D721Med (cell line): ENCODE results near the gene PET100.

Experiments
- DNase-seq: peaks from one replicate; pipeline ENCODE4 v3.0.0; 2011; ENCODE audit warnings: low spot score; ENCODE audit not compliant: insufficient read length
- FAIRE-seq: peaks from 2 replicates; lab custom pipeline; 2011; peaks lifted over from hg19 to GRCh38; lab: Jason Lieb, UNC
- TF ChIP-seq, protein P1 (sequence below): IDR thresholded peaks from 2 replicates; pipeline ENCODE4 v1.5.1; 2012; ENCODE audit warnings: mild to moderate bottlenecking, control low read depth; ENCODE audit not compliant: insufficient read depth; ENCODE audit errors: missing control alignments

The PET100 gene

DNA sequence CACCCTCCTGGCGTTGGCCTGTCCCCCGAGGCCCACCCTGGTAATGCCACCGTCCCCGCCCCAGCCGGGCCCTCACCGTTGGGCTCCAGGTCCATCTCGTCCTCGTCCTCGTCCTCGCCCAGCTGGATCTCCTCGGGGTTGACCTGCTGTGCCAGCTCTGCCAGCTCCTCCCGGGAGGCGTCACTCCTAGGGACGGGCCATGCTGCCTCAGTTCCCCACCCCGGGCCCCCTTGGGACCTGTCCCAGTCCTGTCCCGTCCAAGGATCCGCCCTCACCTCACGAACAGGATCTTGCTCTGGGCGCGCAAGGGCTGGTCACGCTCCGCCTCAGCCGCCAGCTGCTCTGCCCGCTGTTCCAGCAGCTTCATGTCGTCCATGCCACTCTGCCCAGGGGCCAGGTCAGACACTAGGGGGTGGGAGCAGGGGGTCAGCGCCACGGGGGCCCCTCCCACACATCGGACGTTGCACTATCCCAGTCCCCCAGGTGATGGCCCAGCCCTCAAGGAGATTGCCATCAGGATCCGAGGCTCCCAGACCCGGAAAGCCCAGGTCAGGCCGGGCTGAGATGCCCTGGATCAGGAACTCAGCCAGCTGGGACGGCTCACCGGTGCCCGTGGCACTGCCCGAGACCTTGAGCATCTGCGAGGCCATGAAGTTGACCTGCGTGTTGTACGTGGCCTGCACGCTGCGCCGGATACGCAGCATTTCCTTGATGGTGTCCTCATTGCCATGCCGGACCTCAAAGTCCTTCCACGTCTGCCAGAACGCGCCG is 9.7 kb upstream of the PET100 start:
- TF ChIP-seq, protein P1, sequence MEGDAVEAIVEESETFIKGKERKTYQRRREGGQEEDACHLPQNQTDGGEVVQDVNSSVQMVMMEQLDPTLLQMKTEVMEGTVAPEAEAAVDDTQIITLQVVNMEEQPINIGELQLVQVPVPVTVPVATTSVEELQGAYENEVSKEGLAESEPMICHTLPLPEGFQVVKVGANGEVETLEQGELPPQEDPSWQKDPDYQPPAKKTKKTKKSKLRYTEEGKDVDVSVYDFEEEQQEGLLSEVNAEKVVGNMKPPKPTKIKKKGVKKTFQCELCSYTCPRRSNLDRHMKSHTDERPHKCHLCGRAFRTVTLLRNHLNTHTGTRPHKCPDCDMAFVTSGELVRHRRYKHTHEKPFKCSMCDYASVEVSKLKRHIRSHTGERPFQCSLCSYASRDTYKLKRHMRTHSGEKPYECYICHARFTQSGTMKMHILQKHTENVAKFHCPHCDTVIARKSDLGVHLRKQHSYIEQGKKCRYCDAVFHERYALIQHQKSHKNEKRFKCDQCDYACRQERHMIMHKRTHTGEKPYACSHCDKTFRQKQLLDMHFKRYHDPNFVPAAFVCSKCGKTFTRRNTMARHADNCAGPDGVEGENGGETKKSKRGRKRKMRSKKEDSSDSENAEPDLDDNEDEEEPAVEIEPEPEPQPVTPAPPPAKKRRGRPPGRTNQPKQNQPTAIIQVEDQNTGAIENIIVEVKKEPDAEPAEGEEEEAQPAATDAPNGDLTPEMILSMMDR = no peak
- DNase-seq (no peak), FAIRE-seq (no peak)

DNA sequence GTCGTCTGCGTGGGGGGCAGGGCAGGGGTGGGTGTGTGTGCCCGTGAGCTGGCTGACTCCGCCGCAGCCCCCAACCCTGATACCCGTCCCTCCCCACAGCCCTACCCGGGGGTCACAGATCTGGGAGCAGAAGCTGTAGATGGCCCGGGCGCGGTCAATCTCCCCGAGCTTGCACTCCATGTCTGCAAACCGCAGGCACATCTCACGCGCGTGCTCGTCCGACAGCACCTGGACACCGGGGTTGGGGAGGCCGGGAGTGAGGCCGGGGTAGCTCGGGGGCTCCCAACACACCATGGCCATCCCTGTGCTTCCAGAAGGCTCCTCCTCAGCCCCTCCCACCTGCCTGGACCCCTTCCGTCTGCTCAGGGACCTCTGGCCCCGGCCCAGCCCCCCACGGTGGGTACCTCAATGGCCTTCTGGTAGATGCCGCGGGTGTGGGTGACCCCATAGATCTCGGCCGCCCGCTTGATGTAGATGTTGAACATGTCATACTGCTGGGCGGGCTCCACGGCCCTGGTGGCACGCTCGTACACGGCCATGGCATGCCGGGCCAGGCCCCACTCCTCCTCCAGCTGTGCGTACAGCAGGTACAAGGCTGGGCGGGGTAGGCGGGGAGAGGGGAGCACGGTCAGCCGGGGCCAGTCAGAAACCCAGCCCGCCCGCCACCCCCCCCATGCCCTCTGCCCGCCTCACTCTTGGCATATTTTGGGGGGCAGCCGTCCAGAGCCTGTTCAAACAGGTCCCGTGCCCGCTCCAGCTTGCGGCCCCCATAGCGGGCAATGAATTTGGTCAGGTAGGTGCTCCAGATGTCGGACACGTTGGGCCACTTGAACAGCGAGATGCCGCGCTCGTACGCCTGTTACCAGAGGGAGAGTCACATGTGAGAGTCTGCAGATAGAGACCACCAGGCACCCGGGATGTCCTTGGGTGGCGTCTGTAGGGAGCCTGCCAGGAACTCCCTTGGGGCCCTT is 8.9 kb upstream of the PET100 start:
- DNase-seq (no peak), FAIRE-seq (no peak)
- TF ChIP-seq, protein P1 = no peak

DNA sequence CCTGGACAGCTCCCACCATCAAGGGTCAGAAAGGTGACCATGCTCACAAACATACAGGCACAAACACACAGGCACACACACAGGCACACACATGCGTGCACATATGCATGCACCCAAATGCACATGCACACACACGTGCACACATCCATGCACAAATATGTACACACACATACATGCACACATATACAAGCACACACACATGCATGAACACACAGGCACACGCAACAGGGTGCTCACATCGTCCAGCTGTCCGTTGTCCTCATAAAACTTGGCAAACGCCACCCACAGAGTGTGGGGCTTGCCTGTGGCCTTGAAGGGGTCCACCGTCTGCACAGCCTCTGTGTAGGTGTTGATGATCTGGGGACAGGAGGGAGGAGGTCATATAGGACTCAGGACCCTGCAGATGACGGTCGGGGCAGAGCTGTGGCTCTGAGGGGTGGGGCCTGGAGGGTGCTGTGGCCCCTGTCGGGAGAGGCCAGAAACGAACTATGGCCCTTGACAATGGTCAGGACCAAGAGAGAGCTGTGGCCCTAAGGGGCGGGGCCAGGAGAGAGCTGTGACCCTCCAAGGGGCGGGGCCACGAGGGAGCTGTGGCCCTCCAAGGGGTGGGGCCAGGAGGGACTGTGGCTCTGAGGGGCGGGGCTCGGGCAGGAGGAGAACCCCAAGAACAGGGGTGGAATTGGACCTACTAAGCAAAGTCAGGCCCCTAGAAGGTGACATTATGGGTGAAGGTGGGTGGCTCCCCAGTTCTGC is 6.5 kb upstream of the PET100 start:
- FAIRE-seq (no peak), DNase-seq (no peak)
- TF ChIP-seq, protein P1 = no peak

DNA sequence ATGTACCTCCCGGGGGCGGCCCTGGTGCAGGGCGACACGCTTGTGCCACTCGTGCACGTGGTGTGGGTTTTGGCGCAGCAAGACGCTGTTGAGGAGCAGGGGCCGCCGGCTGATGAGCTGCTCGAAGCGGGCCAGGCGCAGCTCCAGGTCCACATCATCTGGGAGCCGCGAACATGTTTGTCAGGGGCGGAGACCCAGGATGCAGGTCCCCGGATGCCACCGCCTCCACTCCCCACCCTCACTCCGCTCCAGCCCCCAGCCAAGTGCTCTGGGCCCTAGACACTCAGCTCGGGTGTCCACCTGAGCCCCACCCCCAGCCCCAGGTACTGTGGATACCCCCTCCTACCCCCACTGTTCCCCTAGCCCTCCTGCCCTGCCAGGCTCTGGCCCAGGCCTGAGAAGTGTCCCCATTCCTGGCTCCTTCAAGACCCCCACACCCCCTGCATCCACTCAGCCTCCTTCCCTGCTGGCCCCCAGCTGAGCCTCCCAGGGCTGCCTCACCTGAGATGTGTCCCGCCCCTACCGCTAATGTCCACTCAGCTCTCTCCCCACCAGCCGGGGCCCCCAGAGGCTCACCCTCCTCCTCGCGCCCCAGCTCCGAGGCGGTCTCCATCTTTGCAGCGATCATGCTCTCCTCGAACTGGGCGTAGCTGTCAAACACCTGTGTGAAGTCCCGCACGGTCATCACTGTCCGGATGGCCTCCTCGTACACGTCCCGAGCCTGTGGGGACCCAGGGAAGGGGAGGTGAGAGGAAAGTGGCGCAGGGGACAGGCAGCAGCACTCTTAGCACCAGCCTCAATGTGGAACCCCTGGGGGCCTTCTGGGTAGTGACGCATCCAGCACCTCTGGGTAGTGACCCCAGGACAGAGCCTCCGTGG is 5.6 kb upstream of the PET100 start:
- DNase-seq (no peak), FAIRE-seq (no peak)
- TF ChIP-seq, protein P1 = no peak

DNA sequence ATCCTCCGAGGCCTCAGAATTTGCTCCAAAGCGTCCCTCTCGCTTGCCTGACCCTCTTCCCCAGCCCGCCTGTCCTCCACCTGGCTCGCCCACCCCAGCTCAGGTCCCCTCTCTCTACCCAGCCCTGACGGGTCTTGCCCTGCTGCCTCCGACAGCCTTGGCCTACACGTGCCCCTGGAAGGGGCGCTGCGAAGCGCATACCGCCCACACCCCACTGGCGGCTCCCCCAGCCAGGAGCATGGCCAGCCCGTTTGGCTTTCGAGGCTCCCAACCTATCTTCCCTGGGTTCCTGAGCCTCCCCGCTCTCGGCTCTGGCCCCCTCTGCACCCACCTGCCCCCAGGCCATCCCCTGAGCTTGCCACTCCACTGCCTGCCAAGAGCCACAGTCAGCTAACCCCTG is 4.8 kb upstream of the PET100 start:
- FAIRE-seq (no peak), DNase-seq (no peak)
- TF ChIP-seq, protein P1 = no peak

DNA sequence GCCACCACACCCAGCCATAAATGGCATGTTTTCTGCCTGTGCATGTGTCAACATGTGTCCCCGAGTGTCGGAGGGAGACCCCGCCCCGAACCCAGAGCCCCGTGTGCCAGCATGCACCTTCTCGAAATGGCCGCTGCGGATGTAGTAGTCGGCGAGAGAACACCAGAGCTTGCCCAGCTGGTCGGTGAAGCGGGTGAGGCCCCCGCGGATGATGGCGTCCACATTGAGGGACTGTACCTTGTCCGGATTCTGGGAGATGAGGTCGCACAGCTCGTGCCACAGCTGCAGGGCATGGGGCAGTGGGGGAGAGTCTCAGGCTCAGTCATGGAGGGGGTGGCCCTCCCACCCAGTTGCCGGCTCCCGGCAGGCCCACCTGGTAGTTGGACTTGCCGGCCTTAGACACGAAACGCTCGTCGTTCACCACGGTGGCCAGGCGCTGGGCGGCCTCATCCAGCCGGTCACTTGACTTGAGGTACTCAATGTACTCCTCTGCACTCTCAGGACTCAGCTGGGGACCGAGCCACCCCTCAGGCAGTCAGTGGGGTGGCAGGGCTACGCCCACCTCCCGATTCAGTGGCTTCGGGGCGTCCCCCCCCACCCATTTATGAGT is 3.7 kb upstream of the PET100 start:
- DNase-seq (no peak), FAIRE-seq (no peak)
- TF ChIP-seq, protein P1 = no peak
